IMR-90 (cell line): ENCODE results near the gene FBXW12. TPM values are rescaled to one million over a fixed set of nuclear protein-coding genes. Genes with fewer than 3 reads are reported as not detected.
A peak's percentile ranks its signal among the peaks of the same experiment; 100 is the strongest.

ENCODE experiments used
- ATAC-seq: fragments of 200-7000 bp; cut with Tn5 transposase; 2 replicates; pipeline ENCODE4 v1.9.1; 2020; ENCODE audit warnings: low read depth, mild to moderate bottlenecking, moderate library complexity
- BruUV-seq: library from RNA; stranded (reverse); fragments of 400-500 nt; replicated peaks from 2 replicates; lab custom pipeline; 2021; lab: Mats Ljungman, UMichigan
- CTCF ChIA-PET: fragments of 300-600 bp; formaldehyde crosslinking; extraction: SDS; loops from one replicate; lab custom pipeline; 2021; ENCODE audit warnings: antibody characterized with exemption; lab: Yijun Ruan, JAX
- POLR2A ChIA-PET: fragments of 300-600 bp; sonication (Branson Sonifier 250); formaldehyde crosslinking; loops from one replicate; lab custom pipeline; 2022; ENCODE audit warnings: antibody characterized with exemption; ENCODE audit not compliant: unreplicated experiment; lab: Charles Lee
- DNase-seq: peaks from one replicate; pipeline ENCODE4 v3.0.0; 2013
- H2AFZ ChIP-seq: replicated peaks from 2 replicates; pipeline ENCODE3; 2013; ENCODE audit warnings: low read length, mild to moderate bottlenecking; ENCODE audit not compliant: poor library complexity
- H2AK5ac ChIP-seq: 2 replicates; pipeline ENCODE4 v1.6.1; 2013; ENCODE audit warnings: low read depth, low read length, inconsistent platforms
- H2AK9ac ChIP-seq: replicated peaks from 2 replicates; pipeline ENCODE3; 2013; ENCODE audit warnings: mild to moderate bottlenecking, low read depth, low read length, moderate library complexity; ENCODE audit not compliant: poor library complexity
- H2BK120ac ChIP-seq: 2 replicates; pipeline ENCODE4 v1.6.1; 2013; ENCODE audit warnings: low read depth, low read length, inconsistent platforms
- H2BK15ac ChIP-seq: 3 replicates; pipeline ENCODE4 v1.6.1; 2013; ENCODE audit warnings: low read depth, low read length, inconsistent platforms
- H2BK20ac ChIP-seq: 2 replicates; pipeline ENCODE4 v1.6.1; 2013; ENCODE audit warnings: low read depth, mild to moderate bottlenecking, inconsistent platforms, low read length, moderate library complexity
- H2BK5ac ChIP-seq: 2 replicates; pipeline ENCODE4 v1.6.1; 2013; ENCODE audit warnings: mild to moderate bottlenecking, low read depth, low read length, inconsistent platforms; ENCODE audit not compliant: poor library complexity, severe bottlenecking
- H3K14ac ChIP-seq: replicated peaks from 2 replicates; pipeline ENCODE4 v1.6.1; 2013; ENCODE audit warnings: low read depth, low read length, inconsistent platforms
- H3K18ac ChIP-seq: 2 replicates; pipeline ENCODE4 v1.6.1; 2013; ENCODE audit warnings: low read depth, low read length, control low read depth
- H3K23ac ChIP-seq: 2 replicates; pipeline ENCODE4 v1.6.1; 2013; ENCODE audit warnings: low read depth, low read length, inconsistent platforms
- H3K27ac ChIP-seq: 2 replicates; pipeline ENCODE4 v1.5.1; 2013; ENCODE audit warnings: mild to moderate bottlenecking, control low read depth, low read length; ENCODE audit not compliant: insufficient read depth
- H3K27me3 ChIP-seq: 2 replicates; pipeline ENCODE4 v1.6.1; 2013; ENCODE audit warnings: low read length; ENCODE audit not compliant: control insufficient read depth, insufficient read depth
- H3K36me3 ChIP-seq: 2 replicates; pipeline ENCODE4 v1.6.1; 2013; ENCODE audit warnings: low read length, mixed read lengths; ENCODE audit not compliant: control insufficient read depth, insufficient read depth
- H3K4ac ChIP-seq: 2 replicates; pipeline ENCODE4 v1.6.1; 2013; ENCODE audit warnings: low read depth, low read length, inconsistent platforms
- H3K4me1 ChIP-seq: 2 replicates; pipeline ENCODE4 v1.6.1; 2013; ENCODE audit warnings: low read length, mixed read lengths; ENCODE audit not compliant: control insufficient read depth, insufficient read depth
- H3K4me2 ChIP-seq: 2 replicates; pipeline ENCODE4 v1.6.1; 2013; ENCODE audit warnings: low read depth, mild to moderate bottlenecking, control low read depth, low read length, moderate library complexity
- H3K4me3 ChIP-seq: 2 replicates; pipeline ENCODE4 v1.5.1; 2013; ENCODE audit warnings: low read depth, mild to moderate bottlenecking, control low read depth, low read length, moderate library complexity; ENCODE audit not compliant: insufficient read depth
- H3K56ac ChIP-seq: 2 replicates; pipeline ENCODE4 v1.6.1; 2013; ENCODE audit warnings: low read length, inconsistent platforms; ENCODE audit not compliant: insufficient read depth; ENCODE audit errors: extremely low read depth
- H3K79me1 ChIP-seq, 2 experiments: 2 replicates each; pipeline ENCODE4 v1.6.1; 2013; ENCODE audit warnings: low read length in 2 of 2, inconsistent platforms in 1 of 2, low read depth in 1 of 2
- H3K9ac ChIP-seq: 2 replicates; pipeline ENCODE4 v1.6.1; 2013; ENCODE audit warnings: low read depth, low read length, control low read depth
- H3K9me1 ChIP-seq: 2 replicates; pipeline ENCODE4 v1.6.1; 2013; ENCODE audit warnings: low read length, inconsistent platforms; ENCODE audit not compliant: insufficient read depth
- H3K9me3 ChIP-seq: 2 replicates; pipeline ENCODE4 v1.6.1; 2013; ENCODE audit warnings: low read length; ENCODE audit not compliant: control insufficient read depth, insufficient read depth
- H4K20me1 ChIP-seq: 2 replicates; pipeline ENCODE4 v1.6.1; 2013; ENCODE audit warnings: low read length, inconsistent platforms; ENCODE audit not compliant: insufficient read depth
- H4K5ac ChIP-seq: 2 replicates; pipeline ENCODE4 v1.6.1; 2013; ENCODE audit warnings: mild to moderate bottlenecking, low read depth, low read length, control low read depth
- H4K8ac ChIP-seq, 2 experiments: 2 replicates each; pipeline ENCODE4 v1.6.1; 2013; ENCODE audit warnings: low read depth in 2 of 2, low read length in 2 of 2, control low read depth in 1 of 2, inconsistent platforms in 1 of 2
- H4K91ac ChIP-seq: 2 replicates; pipeline ENCODE4 v1.6.1; 2013; ENCODE audit warnings: low read depth, low read length, inconsistent platforms; ENCODE audit not compliant: insufficient read depth
- MAFK ChIP-seq: IDR thresholded peaks from 2 replicates; pipeline ENCODE4 v1.6.1; 2012; ENCODE audit warnings: low read depth, low read length, improper control_type of control experiment
- POLR2A ChIP-seq: IDR thresholded peaks from 2 replicates; pipeline ENCODE4 v1.6.1; 2012; ENCODE audit warnings: mild to moderate bottlenecking, low read depth, low read length
- RAD21 ChIP-seq: IDR thresholded peaks from 2 replicates; pipeline ENCODE4 v1.6.1; 2012; ENCODE audit warnings: low read length, improper control_type of control experiment
- RCOR1 ChIP-seq: IDR thresholded peaks from 2 replicates; pipeline ENCODE4 v1.6.1; 2012; ENCODE audit warnings: mild to moderate bottlenecking, low read length, improper control_type of control experiment; ENCODE audit not compliant: insufficient replicate concordance
- SMC3 ChIP-seq: fragments of 150-350 bp; IDR thresholded peaks from 2 replicates; pipeline ENCODE4 v1.6.1; 2016; ENCODE audit warnings: low read depth, mild to moderate bottlenecking, antibody characterized with exemption, low read length, moderate library complexity
- WGBS, 2 experiments: methylation state at CpG; one replicate each; pipeline versions ENCODE4 v1.1.5 to v1.1.7; 2013; ENCODE audit warnings: missing lambda C conversion rate in 2 of 2; ENCODE audit not compliant: insufficient read length in 1 of 2; ENCODE audit errors: extremely low coverage in 2 of 2; 5-methylcytosine and 5-hydroxymethylcytosine counted together
- dilution Hi-C: fragments of 300-500 bp; cut with HindIII; formaldehyde crosslinking; loops from one replicate; pipeline ENCODE4 v1.14.3; 2018; ENCODE audit warnings: low sequenced_read_pairs; ENCODE audit not compliant: unreplicated experiment
- in situ Hi-C: fragments of 300-500 bp; cut with MboI; formaldehyde crosslinking; loops from 3 replicates; pipeline ENCODE4 v1.14.3; 2019; ENCODE audit warnings: low sequenced_read_pairs, inconsistent platforms, mixed read lengths
- intact Hi-C: fragments of 100-400 bp; cut with micrococcal nuclease; formaldehyde crosslinking; loops from 2 replicates; pipeline ENCODE4 v1.10.0; 2022
- polyA plus RNA-seq, 3 experiments: library from polyadenylated mRNA; depleted of rRNA; stranded (reverse); fragments of >200 nt; gene quantifications; 2 replicates each; pipeline ENCODE4 v1.2.3, GENCODE V29; 2012; ENCODE audit warnings: low replicate concordance in 1 of 3
- total RNA-seq: library from RNA; depleted of rRNA; stranded (reverse); fragments of >200 nt; gene quantifications from 2 replicates; pipeline ENCODE4 v1.2.3, GENCODE V29; 2012
- TF ChIP-seq, protein P1 (sequence below): conservative IDR thresholded peaks from 2 replicates; pipeline ENCODE4 v1.5.1; 2012; ENCODE audit warnings: mild to moderate bottlenecking, low read depth, low read length, improper control_type of control experiment

FBXW12 gene
- total and polyA plus RNA-seq, 2 of the 4 experiments (the other 2 are of a cell fraction): not detected

DNA sequence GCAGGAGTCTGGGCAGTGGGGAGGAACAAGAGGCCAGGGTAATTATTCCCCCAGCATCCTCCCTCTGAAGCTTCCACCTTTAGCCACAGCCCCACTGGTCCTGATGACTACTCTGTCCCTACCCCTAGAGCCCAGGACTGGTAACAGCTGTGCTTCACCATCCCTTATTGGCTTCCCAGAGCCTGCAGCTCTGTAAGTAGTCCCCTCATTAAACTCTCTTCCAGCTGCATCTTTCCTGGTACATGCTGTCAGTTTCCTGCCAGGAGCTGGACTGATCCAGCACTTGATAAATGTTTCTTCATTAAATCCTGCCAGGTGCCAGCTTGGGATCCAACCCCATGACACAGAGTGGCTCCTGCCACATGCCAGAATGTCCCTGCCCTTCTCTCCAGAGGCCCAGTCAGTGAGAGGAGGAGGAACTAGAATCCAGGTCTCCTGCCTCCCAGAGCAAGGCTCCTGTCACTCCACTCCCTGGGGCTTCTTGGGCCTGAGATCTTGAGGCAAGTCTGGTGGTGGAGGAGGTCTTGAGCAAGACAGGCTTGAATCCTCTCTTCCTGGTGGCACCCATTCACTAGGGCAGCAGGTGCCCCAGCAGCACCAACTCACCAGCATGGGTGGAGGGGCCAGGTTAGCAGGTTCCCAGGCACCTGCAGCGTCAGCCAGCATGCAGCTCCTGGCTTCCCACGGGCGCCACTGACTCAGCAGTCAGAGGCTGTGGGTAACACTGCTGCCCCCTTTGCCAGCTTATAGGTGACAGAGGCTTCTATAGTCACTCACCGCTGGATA lies 27.6 kb downstream of the FBXW12 start (continued):
- no peak for TF ChIP-seq MAFK

DNA sequence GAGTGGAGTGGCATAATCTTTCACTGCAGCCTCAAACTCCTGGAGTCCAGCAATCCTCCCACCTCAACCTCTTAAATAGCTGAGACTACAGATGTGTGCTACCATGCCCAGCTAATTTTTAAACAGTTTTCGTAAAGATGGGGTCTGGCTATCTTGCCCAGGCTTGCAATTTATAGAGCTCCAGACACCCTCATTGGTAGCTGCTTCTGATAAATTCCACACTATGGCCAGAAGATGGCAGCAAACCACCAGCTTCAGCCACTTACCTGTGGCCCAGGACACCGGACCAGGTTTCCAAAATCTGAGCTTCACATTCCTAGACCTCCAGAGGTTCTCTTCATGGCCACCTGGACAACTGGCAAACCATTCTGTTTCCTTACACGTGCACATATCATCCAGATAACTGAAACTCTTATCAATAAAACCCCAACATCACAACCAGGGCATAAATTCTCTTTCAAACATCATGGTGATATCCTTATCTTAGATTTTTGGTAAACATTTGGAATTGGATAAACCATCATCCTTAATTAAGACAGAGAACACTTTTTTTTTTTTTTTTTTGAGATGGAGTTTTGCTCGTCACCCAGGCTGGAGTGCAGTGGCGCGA lies 28.9 kb downstream of the FBXW12 start:
- Histone ChIP-seq H3K56ac (no peak overlapping the region), H3K27me3 (no peaks in the 10 kb centered on the region; the same call in 1 of the 2 replicates), H3K4me2 (no peak overlapping the region), H4K5ac (no peak overlapping the region), H3K9me3 (no peaks in the 10 kb centered on the region), H3K18ac (no peak overlapping the region), H3K23ac (no peak overlapping the region), H3K27ac (no peak overlapping the region), H3K9ac (no peak overlapping the region), H4K91ac (no peak overlapping the region), H2BK15ac (no peak overlapping the region), H3K14ac (no peak overlapping the region), H3K36me3 (peaks cover 20% of the 10 kb centered on the region; the same call in 1 of the 2 replicates), H4K20me1 (no peaks in the 10 kb centered on the region), H3K4ac (no peak overlapping the region), H2BK120ac (no peak overlapping the region), H3K79me1 (no peaks in the 10 kb centered on the region), H2AK9ac (no peak overlapping the region), H3K4me3 (no peak overlapping the region), H2BK20ac (no peak overlapping the region), H2BK5ac (no peak overlapping the region), H3K9me1 (peaks cover 7% of the 10 kb centered on the region; the same call in 1 of the 2 replicates), H4K8ac (no peak overlapping the region), H3K4me1 (peaks cover 7% of the 10 kb centered on the region), H2AK5ac (no peak overlapping the region), H2AFZ (no peak overlapping the region)
- in situ Hi-C loops: loop anchor here (5.0 kb wide), 1 partner anchor 36 kb away; no protein-coding TSS in a partner anchor
- no TSS peak for BruUV-seq
- DNase-seq (peak; percentile 51), ATAC-seq (peak; percentile 26; the same call in 1 of the 2 replicates)
- peak; percentile 80 for TF ChIP-seq RAD21
- no peak for TF ChIP-seq POLR2A
- TF ChIP-seq, protein P1, sequence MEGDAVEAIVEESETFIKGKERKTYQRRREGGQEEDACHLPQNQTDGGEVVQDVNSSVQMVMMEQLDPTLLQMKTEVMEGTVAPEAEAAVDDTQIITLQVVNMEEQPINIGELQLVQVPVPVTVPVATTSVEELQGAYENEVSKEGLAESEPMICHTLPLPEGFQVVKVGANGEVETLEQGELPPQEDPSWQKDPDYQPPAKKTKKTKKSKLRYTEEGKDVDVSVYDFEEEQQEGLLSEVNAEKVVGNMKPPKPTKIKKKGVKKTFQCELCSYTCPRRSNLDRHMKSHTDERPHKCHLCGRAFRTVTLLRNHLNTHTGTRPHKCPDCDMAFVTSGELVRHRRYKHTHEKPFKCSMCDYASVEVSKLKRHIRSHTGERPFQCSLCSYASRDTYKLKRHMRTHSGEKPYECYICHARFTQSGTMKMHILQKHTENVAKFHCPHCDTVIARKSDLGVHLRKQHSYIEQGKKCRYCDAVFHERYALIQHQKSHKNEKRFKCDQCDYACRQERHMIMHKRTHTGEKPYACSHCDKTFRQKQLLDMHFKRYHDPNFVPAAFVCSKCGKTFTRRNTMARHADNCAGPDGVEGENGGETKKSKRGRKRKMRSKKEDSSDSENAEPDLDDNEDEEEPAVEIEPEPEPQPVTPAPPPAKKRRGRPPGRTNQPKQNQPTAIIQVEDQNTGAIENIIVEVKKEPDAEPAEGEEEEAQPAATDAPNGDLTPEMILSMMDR: peak; percentile 65
- no peak for TF ChIP-seq RCOR1
- TF ChIP-seq SMC3: peak; percentile 46
- CTCF ChIA-PET: interaction anchor here (0.7 to 4.8 kb wide), 6 partner anchors 14 to 404 kb away, joined by 3 to 65 read pairs (median 9); partner anchors contain the start of genes CCDC51, PLXNB1 and TMA7
- POLR2A ChIA-PET: interaction anchor here (0.7 kb wide), 1 partner anchor 35 kb away, joined by 4 read pairs; no protein-coding TSS in a partner anchor
- WGBS, 2 experiments: 70% methylated on average over 1 of the region's 6 CpGs; no CpG with 5 or more reads in 1 of the 2 experiments
- dilution Hi-C loops: no loop called here
- intact Hi-C loops: no loop called here
